Stomach (tissue), 9 donors: Measurements from ENCODE around the gene CLIC5. TPM values are rescaled to one million over a fixed set of nuclear protein-coding genes. Genes with fewer than 3 reads are reported as not detected.
A peak's percentile ranks its signal among the peaks of the same experiment; 100 is the strongest.

Experiments
- DNase-seq, 2 donors: peaks; one replicate each; pipeline versions ENCODE4 v3.0.0 to v3.0.0-alpha.2; 2013 to 2019
- H3K27ac ChIP-seq, 5 donors: fragments of 200-600 bp in 4 of 5; sonication (generic) in 4 of 5; one replicate each; pipeline ENCODE4 v1.5.1; 2013 to 2019; ENCODE audit warnings: mild to moderate bottlenecking in 1 of 5, moderate library complexity in 1 of 5
- H3K27me3 ChIP-seq, 3 donors: fragments of 200-600 bp; sonication (generic); one replicate each; pipeline ENCODE4 v1.5.1; 2017 to 2019; ENCODE audit warnings: mixed run types in 1 of 3
- H3K36me3 ChIP-seq, 4 donors: fragments of 200-600 bp; sonication (generic); 1 replicate in 3 of 4; 2 replicates in 1 of 4; pipeline ENCODE4 v1.5.1; 2016 to 2019
- H3K4me1 ChIP-seq, 4 donors: fragments of 200-600 bp; sonication (generic); one replicate each; pipeline ENCODE4 v1.5.1; 2016 to 2019
- H3K4me3 ChIP-seq, 4 donors: fragments of 200-600 bp; sonication (generic) in 3 of 4; one replicate each; pipeline ENCODE4 v1.5.1; 2016 to 2019; ENCODE audit warnings: mild to moderate bottlenecking in 1 of 4
- H3K9me3 ChIP-seq, 4 donors: fragments of 200-600 bp; sonication (generic); one replicate each; pipeline ENCODE4 v1.5.1; 2016 to 2019
- CTCF ChIP-seq, 7 experiments: fragments of 450-650 bp in 4 of 7; fragments of 200-600 bp in 3 of 7; sonication (generic) in 3 of 7; IDR thresholded peaks; one replicate each; pipeline ENCODE4 v1.5.1; 2016 to 2019; ENCODE audit warnings: antibody characterized with exemption in 7 of 7, control low read depth in 2 of 7, mild to moderate bottlenecking in 1 of 7
- EP300 ChIP-seq: sonication (generic); formaldehyde crosslinking; IDR thresholded peaks from one replicate; pipeline ENCODE4 v1.6.1; 2017; ENCODE audit warnings: antibody characterized with exemption
- POLR2A ChIP-seq, 4 donors: fragments of 450-650 bp; IDR thresholded peaks; one replicate each; pipeline ENCODE4 v1.6.1; 2016; ENCODE audit warnings: antibody characterized with exemption in 4 of 4, control low read depth in 2 of 4, mild to moderate bottlenecking in 1 of 4, moderate library complexity in 1 of 4
- POLR2AphosphoS5 ChIP-seq, 3 donors: sonication (generic); formaldehyde crosslinking; IDR thresholded peaks; one replicate each; pipeline ENCODE4 v1.6.1; 2016; ENCODE audit warnings: antibody characterized with exemption in 3 of 3
- WGBS, 5 donors: extraction: QIAGEN DNeasy Blood & Tissue Kit in 3 of 5; methylation state at CpG; one replicate each; pipeline versions ENCODE4 v1.1.5 to v1.1.7; 2013 to 2018; 5-methylcytosine and 5-hydroxymethylcytosine counted together
- intact Hi-C: fragments of 100-400 bp; cut with DNase I; formaldehyde crosslinking; loops from one replicate; pipeline ENCODE4 v1.15.1; 2023; ENCODE audit warnings: low total_unique reads
- polyA plus RNA-seq, 3 donors: library from polyadenylated mRNA; stranded (reverse); fragments of 200-250 nt; gene quantifications; one replicate each; pipeline ENCODE4 v1.2.3, GENCODE V29; 2013
- total RNA-seq, 5 donors: library from RNA; depleted of rRNA; stranded (reverse); fragments of >200 nt; gene quantifications; one replicate each; pipeline versions ENCODE4 v1.1.0 to v1.2.3, GENCODE V29; 2014 to 2016
- donor health status: healthy with polysubstance abuse.
- donor health status: Bipolar disorder and iron deficiency.
- donor health status: healthy.

CLIC5 gene
- total and polyA plus RNA-seq, 8 donors, result 0.19 to 30.4 (median 2.0) TPM; not detected in 1

- 55 to 62% (median 57%) methylated on average over 5 of the region's 5 CpGs for WGBS, 5 donors
- Histone ChIP-seq H3K27ac (no peak overlapping the region), H3K27me3 (no peaks in the 10 kb centered on the region), H3K4me1 (no peaks in the 10 kb centered on the region), H3K4me3 (no peak overlapping the region), H3K36me3 (no peaks in the 10 kb centered on the region), H3K9me3 (no peaks in the 10 kb centered on the region)
- TF ChIP-seq CTCF (IDR thresholded peaks at IDR 0.05), result peak in 3 of 7 experiments; percentile 19 to 41 (median 32)
- TF ChIP-seq POLR2AphosphoS5 (IDR thresholded peaks at IDR 0.05), result no peak
- intact Hi-C loops, result no loop called here
- peak in 1 of 2 donors; percentile 53 for DNase-seq
Measured at GRCh38 chr6:46042355-46042999, 26.8 kb upstream of the CLIC5 start.

- no peak for DNase-seq
- no peaks in the 10 kb centered on the region for H3K27me3 ChIP-seq
- H3K4me1 ChIP-seq, result no peaks in the 10 kb centered on the region
- TF ChIP-seq EP300 (no peak), POLR2A (IDR thresholded peaks at IDR 0.05) (no peak), CTCF (IDR thresholded peaks at IDR 0.05) (no peak), POLR2AphosphoS5 (IDR thresholded peaks at IDR 0.05) (no peak)
- H3K27ac ChIP-seq, result no peak overlapping the region
- H3K9me3 ChIP-seq, result no peaks in the 10 kb centered on the region
- no peaks in the 10 kb centered on the region for H3K36me3 ChIP-seq
- WGBS, 5 donors, result 94 to 98% (median 97%) methylated on average over 7 of the region's 7 CpGs
- no peak overlapping the region for H3K4me3 ChIP-seq
- intact Hi-C loops, result no loop called here
Measured at GRCh38 chr6:46040288-46040687, 24.6 kb upstream of the CLIC5 start.

- intact Hi-C loops, result no loop called here
- no peak for DNase-seq
- Histone ChIP-seq H3K36me3 (no peaks in the 10 kb centered on the region), H3K27me3 (no peaks in the 10 kb centered on the region), H3K4me3 (no peak overlapping the region), H3K4me1 (no peaks in the 10 kb centered on the region), H3K27ac (no peak overlapping the region), H3K9me3 (no peaks in the 10 kb centered on the region)
- TF ChIP-seq CTCF (IDR thresholded peaks at IDR 0.05) (no peak), POLR2AphosphoS5 (IDR thresholded peaks at IDR 0.05) (no peak), EP300 (no peak), POLR2A (IDR thresholded peaks at IDR 0.05) (no peak)
Measured at GRCh38 chr6:46039646-46040045, 24.0 kb upstream of the CLIC5 start.

DNA sequence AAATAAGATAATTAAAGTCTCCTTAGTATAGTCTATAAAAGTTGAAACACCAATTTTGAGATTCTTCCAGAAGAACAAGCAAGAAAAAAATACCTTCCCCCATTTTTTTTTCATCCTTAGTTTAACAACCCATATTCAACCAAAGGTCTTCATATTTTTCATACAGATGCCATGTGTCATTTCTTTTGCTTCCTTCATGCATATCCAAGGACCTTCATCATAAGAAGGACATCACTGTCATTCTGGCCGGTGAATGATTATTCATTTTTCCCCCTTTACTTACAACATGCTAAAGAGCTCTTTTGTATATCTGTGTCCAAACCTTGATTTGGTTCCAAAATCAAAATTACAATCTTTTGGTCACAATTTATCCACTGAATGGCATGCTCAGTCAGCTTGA is 21.3 kb upstream of the CLIC5 start:
- no peaks in the 10 kb centered on the region for H3K4me1 ChIP-seq
- WGBS, 5 donors, result 91 to 100% (median 96%) methylated on average over 1 of the region's 1 CpG
- no peak overlapping the region for H3K27ac ChIP-seq
- H3K36me3 ChIP-seq, result no peaks in the 10 kb centered on the region
- TF ChIP-seq CTCF (IDR thresholded peaks at IDR 0.05) (no peak), POLR2AphosphoS5 (IDR thresholded peaks at IDR 0.05) (no peak), EP300 (no peak), POLR2A (IDR thresholded peaks at IDR 0.05) (no peak)
- DNase-seq, result no peak
- no peaks in the 10 kb centered on the region for H3K9me3 ChIP-seq
- intact Hi-C loops, result no loop called here
- H3K4me3 ChIP-seq, result no peak overlapping the region
- no peaks in the 10 kb centered on the region for H3K27me3 ChIP-seq
